ENCODE measurements around the gene ALDH1L1. TPM values are rescaled to one million over a fixed set of nuclear protein-coding genes. Genes with fewer than 3 reads are reported as not detected.

The ALDH1L1 gene
- total and polyA plus RNA-seq, 2 donors (not counting 1 experiment from before 2014, with no cell fraction given) = not detected

DNA sequence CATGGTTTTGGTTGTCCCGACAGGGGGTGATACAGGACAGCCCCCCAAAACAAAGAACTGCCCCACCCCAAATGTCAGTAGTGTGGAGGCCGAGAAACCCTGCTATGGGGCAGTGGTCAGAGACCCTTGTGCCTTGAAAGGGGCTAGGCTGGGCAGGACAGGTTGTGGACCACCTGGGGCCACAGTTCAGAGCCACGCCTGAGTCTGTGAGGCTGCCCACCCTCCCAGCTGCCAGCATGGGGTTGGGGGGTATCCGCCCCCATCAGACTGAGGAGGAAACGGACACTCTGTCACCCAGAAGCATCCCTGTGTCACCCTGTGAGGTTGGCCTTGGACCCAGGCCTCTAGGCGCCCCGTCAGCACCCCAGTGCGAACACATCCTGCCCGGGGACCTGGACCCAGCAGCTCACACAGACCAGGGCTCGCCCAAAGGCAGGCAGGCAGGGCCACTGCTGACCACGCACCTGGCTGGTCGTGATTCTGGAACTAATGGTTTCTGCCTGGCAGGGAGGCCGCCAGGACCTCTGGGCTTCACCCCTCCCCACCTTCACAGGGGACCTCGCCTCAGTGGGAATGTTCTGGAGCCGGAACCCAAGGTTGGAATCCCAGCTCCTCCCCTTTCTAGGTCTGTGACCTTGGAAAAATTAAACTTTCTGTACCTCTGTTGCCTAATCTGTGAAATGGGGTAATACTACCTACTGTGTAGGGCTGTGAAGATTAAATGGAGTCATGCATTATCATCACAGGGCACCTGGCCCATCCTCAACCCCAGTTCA lies 97.8 kb downstream of the ALDH1L1 start:
- peaks cover 14% of the 10 kb centered on the region for H3K4me1 Mint-ChIP-seq
- H4K20me1 ChIP-seq (ENCODE audit: control insufficient read depth, insufficient read depth, low read length, poor library complexity, severe bottlenecking) = no peaks in the 10 kb centered on the region
- no peak overlapping the region for H3K4me3 ChIP-seq (ENCODE audit: control extremely low read depth in 1 of 5, extremely low read depth in 1 of 5, insufficient read depth in 1 of 5, low read depth in 2 of 5, low read length in 4 of 5)
- peak overlapping the region; percentile 88 for H2AFZ ChIP-seq (ENCODE audit: insufficient read depth, low read depth, low read length, poor library complexity, severe bottlenecking)
- DNase-seq (peak; percentile 25), ATAC-seq (ENCODE audit: low read depth) (no peak)
- no peaks in the 10 kb centered on the region for H3K9me3 ChIP-seq (ENCODE audit: control extremely low read depth in 1 of 3, control insufficient read depth in 2 of 3, insufficient read depth in 1 of 3, low read length in 2 of 3)
- peak overlapping the region; percentile 66 for H3K27ac Mint-ChIP-seq
- peak overlapping the region; percentile 87 for H3K4me3 Mint-ChIP-seq
- intact Hi-C loops (cut with micrococcal nuclease) = loop anchor here (2.0 to 10.0 kb wide), 5 partner anchors 274 to 1672 kb away; partner anchors contain the start of genes CHCHD6, KLF15 and ZXDC
- ChIA-PET CTCF (no interaction called here), POLR2A (interaction anchor here (0.6 kb wide), 1 partner anchor 1515 kb away, joined by 4 read pairs; the partner anchor contains the start of gene MCM2)
- H3K4me1 ChIP-seq (ENCODE audit: control insufficient read depth in 2 of 2, insufficient read depth in 2 of 2, low read length in 2 of 2) = peaks cover 13 to 15% of the 10 kb centered on the region in 2 donors
- H3K79me2 ChIP-seq (ENCODE audit: control insufficient read depth, insufficient read depth, low read length) = peaks cover 5% of the 10 kb centered on the region
- 95% methylated on average over 11 of the region's 15 CpGs for WGBS (ENCODE audit: insufficient coverage)
- peak overlapping the region; percentile 91 for H3K4me2 ChIP-seq (replicated peaks; ENCODE audit: low read depth, low read length, poor library complexity, severe bottlenecking)
- H3K27me3 Mint-ChIP-seq = no peaks in the 10 kb centered on the region
- TF ChIP-seq, protein P1, sequence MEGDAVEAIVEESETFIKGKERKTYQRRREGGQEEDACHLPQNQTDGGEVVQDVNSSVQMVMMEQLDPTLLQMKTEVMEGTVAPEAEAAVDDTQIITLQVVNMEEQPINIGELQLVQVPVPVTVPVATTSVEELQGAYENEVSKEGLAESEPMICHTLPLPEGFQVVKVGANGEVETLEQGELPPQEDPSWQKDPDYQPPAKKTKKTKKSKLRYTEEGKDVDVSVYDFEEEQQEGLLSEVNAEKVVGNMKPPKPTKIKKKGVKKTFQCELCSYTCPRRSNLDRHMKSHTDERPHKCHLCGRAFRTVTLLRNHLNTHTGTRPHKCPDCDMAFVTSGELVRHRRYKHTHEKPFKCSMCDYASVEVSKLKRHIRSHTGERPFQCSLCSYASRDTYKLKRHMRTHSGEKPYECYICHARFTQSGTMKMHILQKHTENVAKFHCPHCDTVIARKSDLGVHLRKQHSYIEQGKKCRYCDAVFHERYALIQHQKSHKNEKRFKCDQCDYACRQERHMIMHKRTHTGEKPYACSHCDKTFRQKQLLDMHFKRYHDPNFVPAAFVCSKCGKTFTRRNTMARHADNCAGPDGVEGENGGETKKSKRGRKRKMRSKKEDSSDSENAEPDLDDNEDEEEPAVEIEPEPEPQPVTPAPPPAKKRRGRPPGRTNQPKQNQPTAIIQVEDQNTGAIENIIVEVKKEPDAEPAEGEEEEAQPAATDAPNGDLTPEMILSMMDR (IDR thresholded peaks at IDR 0.05) = no peak
- no peak for TF ChIP-seq EZH2 (IDR thresholded peaks at IDR 0.05; ENCODE audit: borderline replicate concordance, insufficient read depth, low read depth, low read length, poor library complexity, severe bottlenecking)
- H3K27ac ChIP-seq (ENCODE audit: low read length in 2 of 2) = peak overlapping the region; percentile 36 to 92
- H3K27me3 ChIP-seq (replicated peaks in 1 of 4; ENCODE audit: control extremely low read depth in 1 of 4, control insufficient read depth in 3 of 4, insufficient read depth in 4 of 4, low read length in 3 of 4) = no peaks in the 10 kb centered on the region
- no peaks in the 10 kb centered on the region for H3K9me3 Mint-ChIP-seq (ENCODE audit: insufficient read depth)
- no peaks in the 10 kb centered on the region for H3K36me3 ChIP-seq (replicated peaks in 1 of 2; ENCODE audit: control extremely low read depth in 1 of 2, control insufficient read depth in 1 of 2, extremely low read depth in 1 of 2, insufficient read depth in 2 of 2, low read length in 1 of 2)
- H3K9ac ChIP-seq (ENCODE audit: low read length) = no peak overlapping the region
